GM12878 (cell line): ENCODE data around the gene RPL22. TPM values are rescaled to one million over a fixed set of nuclear protein-coding genes. Genes with fewer than 3 reads are reported as not detected.
"Not testable (repeated sequence)": the region's sequence is repeated elsewhere in the genome, so short reads cannot be mapped to it uniquely, and the experiment has no call there.

Experiments used
- ATAC-seq: fragments of 200-7000 bp; cut with Tn5 transposase; 3 replicates; pipeline ENCODE4 v1.9.1; 2020; ENCODE audit warnings: mild to moderate bottlenecking, moderate library complexity
- BruUV-seq: library from RNA; stranded (reverse); fragments of 400-500 nt; replicated peaks from 2 replicates; lab custom pipeline; 2021; lab: Mats Ljungman, UMichigan
- CTCF ChIA-PET: fragments of 300-600 bp; sonication (Branson Sonifier 250); formaldehyde crosslinking; extraction: SDS; loops from one replicate; lab custom pipeline; 2021; ENCODE audit warnings: inconsistent platforms; lab: Yijun Ruan, JAX
- POLR2A ChIA-PET: fragments of 350-600 bp; formaldehyde crosslinking; extraction: SDS; loops from one replicate; lab custom pipeline; 2021; ENCODE audit warnings: inconsistent platforms; lab: Charles Lee
- RAD21 ChIA-PET: fragments of 300-600 bp; sonication (Branson Sonifier 250); formaldehyde crosslinking; loops from one replicate; lab custom pipeline; 2023; ENCODE audit warnings: antibody characterized with exemption; ENCODE audit not compliant: unreplicated experiment; lab: Charles Lee
- SMC1A ChIA-PET: fragments of 300-600 bp; sonication (Branson Sonifier 250); formaldehyde crosslinking; loops from one replicate; lab custom pipeline; 2023; ENCODE audit not compliant: unreplicated experiment, uncharacterized antibody; lab: Charles Lee
- DNase-seq: peaks from one replicate; pipeline ENCODE4 v3.0.0-alpha.2; 2011; ENCODE audit warnings: low read depth, low spot score
- FAIRE-seq: peaks from 3 replicates; lab custom pipeline; 2011; peaks lifted over from hg19 to GRCh38; lab: Jason Lieb, UNC
- H2AFZ ChIP-seq: 2 replicates; pipeline ENCODE4 v1.6.0; 2011; ENCODE audit warnings: low read depth, low read length, control low read depth; ENCODE audit not compliant: control insufficient read depth
- H3K27ac ChIP-seq: 2 replicates; pipeline ENCODE4 v1.5.1; 2011; ENCODE audit warnings: control low read depth; ENCODE audit not compliant: control insufficient read depth, insufficient read depth
- H3K27me3 ChIP-seq, 2 experiments: replicated peaks in 1 of 2; 2 replicates each; pipeline versions ENCODE4 v1.6.0 to v1.6.1; 2011; ENCODE audit warnings: low read length in 1 of 2; ENCODE audit not compliant: control insufficient read depth in 2 of 2, insufficient read depth in 2 of 2
- H3K36me3 ChIP-seq, 2 experiments: 2 replicates each; pipeline ENCODE4 v1.5.1; 2011; ENCODE audit warnings: low read length in 1 of 2; ENCODE audit not compliant: control insufficient read depth in 2 of 2, insufficient read depth in 2 of 2
- H3K4me1 ChIP-seq: 2 replicates; pipeline ENCODE4 v1.6.1; 2011; ENCODE audit warnings: mild to moderate bottlenecking, low read length, moderate library complexity, mixed read lengths; ENCODE audit not compliant: control insufficient read depth, insufficient read depth
- H3K4me2 ChIP-seq: 2 replicates; pipeline ENCODE4 v1.6.0; 2011; ENCODE audit warnings: control low read depth; ENCODE audit not compliant: control insufficient read depth, insufficient read depth
- H3K4me3 ChIP-seq: fragments of 200-600 bp; sonication (generic); 2 replicates; pipeline ENCODE4 v1.5.1; 2016
- H3K79me2 ChIP-seq: 2 replicates; pipeline ENCODE4 v1.6.0; 2011; ENCODE audit warnings: low read length; ENCODE audit not compliant: control insufficient read depth, insufficient read depth
- H3K9ac ChIP-seq: 2 replicates; pipeline ENCODE4 v1.8.0; 2011; ENCODE audit warnings: low read length, control low read depth, mixed read lengths; ENCODE audit not compliant: control insufficient read depth, insufficient read depth
- H3K9me3 ChIP-seq: replicated peaks from 3 replicates; pipeline ENCODE4 v1.5.1; 2011; ENCODE audit warnings: mild to moderate bottlenecking, low read length; ENCODE audit not compliant: control insufficient read depth, insufficient read depth
- H4K20me1 ChIP-seq: 2 replicates; pipeline ENCODE4 v1.6.0; 2011; ENCODE audit not compliant: control insufficient read depth, insufficient read depth
- CBX3 ChIP-seq: fragments of 200-600 bp; sonication (generic); IDR thresholded peaks from 2 replicates; pipeline ENCODE4 v1.6.1; 2016; ENCODE audit warnings: low read depth, borderline replicate concordance
- KLF5 ChIP-seq: fragments of 450-650 bp; IDR thresholded peaks from 2 replicates; pipeline ENCODE4 v1.6.1; 2014; ENCODE audit warnings: mild to moderate bottlenecking; ENCODE audit not compliant: partially characterized antibody
- POLR2A ChIP-seq: IDR thresholded peaks from 2 replicates; pipeline ENCODE4 v1.6.1; 2011; ENCODE audit warnings: low read depth, mild to moderate bottlenecking, low read length
- WGBS: methylation state at CpG from one replicate; pipeline ENCODE4 v1.1.6; 2016; ENCODE audit warnings: low lambda C conversion rate; ENCODE audit not compliant: insufficient replicate concordance, insufficient coverage; ENCODE audit errors: missing lambda C conversion rate; 5-methylcytosine and 5-hydroxymethylcytosine counted together
- in situ Hi-C: fragments of 300-500 bp; cut with MboI; formaldehyde crosslinking; loops from 9 replicates; pipeline ENCODE4 v1.14.3; 2018; ENCODE audit warnings: mixed read lengths
- intact Hi-C: fragments of 100-400 bp; cut with micrococcal nuclease; formaldehyde crosslinking; loops from one replicate; pipeline ENCODE4 v1.14.2; 2022; ENCODE audit not compliant: unreplicated experiment
- polyA plus RNA-seq, 11 experiments: library from polyadenylated mRNA; depleted of rRNA in 4 of 11; unstranded in 6 of 11; stranded (reverse) in 5 of 11; fragments of >200 nt; fragmentation: Nextera tagmentation in 4 of 11; fragmentation: Illumina TruSeq in 1 of 11; extraction: Ambion mirVana in 4 of 11; extraction: Trizol in 1 of 11; gene quantifications; 1 replicate in 1 of 11; 2 replicates in 10 of 11; pipeline versions ENCODE4 v1.2.1 to v1.2.3, GENCODE V29; 2011 to 2016; ENCODE audit warnings: inconsistent platforms in 2 of 11, missing spikeins in 2 of 11, low read depth in 1 of 11
- total RNA-seq, 4 experiments: library from RNA; depleted of rRNA in 3 of 4; stranded (reverse); fragments of >200 nt in 3 of 4; fragmentation: Illumina TruSeq in 1 of 4; extraction: Trizol in 1 of 4; gene quantifications; 2 replicates each; pipeline versions ENCODE4 v1.2.1 to v1.2.3, GENCODE V29; 2013 to 2021

RPL22 gene
- total and polyA plus RNA-seq, 10 of the 15 experiments (the other 5 are each of a cell fraction or from before 2014, with no cell fraction given), result 191 to 560 (median 430) TPM

- H3K79me2 ChIP-seq, RAD21 ChIA-PET, H3K4me2 ChIP-seq, H3K4me1 ChIP-seq, intact Hi-C loops, ATAC-seq, H2AFZ ChIP-seq, H3K4me3 ChIP-seq, BruUV-seq, H3K27ac ChIP-seq, FAIRE-seq, SMC1A ChIA-PET, DNase-seq, CTCF ChIA-PET, in situ Hi-C loops, H3K27me3 ChIP-seq, H4K20me1 ChIP-seq, H3K9me3 ChIP-seq, H3K9ac ChIP-seq, POLR2A ChIA-PET: not testable (repeated sequence)
- H3K36me3 ChIP-seq, result peaks cover 15% of the 10 kb centered on the region in 2 experiments
- WGBS, result 84% methylated on average over 11 of the region's 11 CpGs
These were observed 20.2 kb upstream of the RPL22 start for GRCh38 chr1:6219641-6220040.

GRCh38 chr1:6218375-6219164 lies 19.2 kb upstream of the RPL22 start:
- POLR2A ChIA-PET, result no interaction called here
- in situ Hi-C loops (no loop called here), intact Hi-C loops (no loop called here)
- no peak for DNase-seq
- RAD21 ChIA-PET, result no interaction called here
- no TSS peak for BruUV-seq
- H3K9me3 ChIP-seq, result no peaks in the 10 kb centered on the region
- peak; percentile 46; the same call in 2 of the 3 replicates for ATAC-seq
- no peak overlapping the region for H3K9ac ChIP-seq
- no peak overlapping the region for H3K4me3 ChIP-seq
- H3K79me2 ChIP-seq, result no peaks in the 10 kb centered on the region
- no peak for FAIRE-seq
- H3K27ac ChIP-seq, result no peak overlapping the region
- no peaks in the 10 kb centered on the region for H3K4me1 ChIP-seq
- 88% methylated on average over 16 of the region's 16 CpGs for WGBS
- SMC1A ChIA-PET, result no interaction called here
- CTCF ChIA-PET, result interaction anchor here (0.8 kb wide), 1 partner anchor 12 kb away, joined by 3 read pairs; the partner anchor contains the start of gene RNF207
- H3K36me3 ChIP-seq, result peaks cover 9 to 11% of the 10 kb centered on the region in 2 experiments
- no peaks in the 10 kb centered on the region for H3K27me3 ChIP-seq
- TF ChIP-seq POLR2A, result 0 out of 2 replicates have a peak, but pooled peaks have one; percentile 18
- TF ChIP-seq CBX3, result no peak
- TF ChIP-seq KLF5, result no peak
- TF ChIP-seq, all 136 proteins: peak for 1
- Histone ChIP-seq H4K20me1 (no peaks in the 10 kb centered on the region), H3K4me2 (no peak overlapping the region), H2AFZ (no peak overlapping the region)
